HepG2 (cell line): ENCODE results near the gene PRAMEF13.
"Not testable (repeated sequence)": the region's sequence is repeated elsewhere in the genome, so short reads cannot be mapped to it uniquely, and the experiment has no call there.

Experiments used
- ARID3A ChIP-seq: IDR thresholded peaks from 2 replicates; pipeline ENCODE4 v1.6.1; 2012; ENCODE audit warnings: low read depth, low read length, improper control_type of control experiment
- CBX1 ChIP-seq: IDR thresholded peaks from one replicate; pipeline ENCODE4 v1.6.1; 2016; ENCODE audit warnings: antibody characterized with exemption, low read depth
- IRF2 ChIP-seq: IDR thresholded peaks from 2 replicates; pipeline ENCODE4 v1.6.1; 2018; ENCODE audit warnings: missing genetic modification reagents, missing compliant biosample characterization

- not testable (repeated sequence) for TF ChIP-seq CBX1; IRF2 (CRISPR knock-in tag); ARID3A
Observed at GRCh38 chr1:13227271-13228055, 26.3 kb upstream of the PRAMEF13 start.
